Astrocyte (in vitro differentiated cells and primary cell): Measurements from ENCODE around the gene SEC11A. TPM values are rescaled to one million over a fixed set of nuclear protein-coding genes. Genes with fewer than 3 reads are reported as not detected.

Source experiments
- DNase-seq: peaks from one replicate; pipeline ENCODE4 v3.0.0-alpha.2; 2010; ENCODE audit warnings: low read depth
- FAIRE-seq: peaks from 2 replicates; lab custom pipeline; 2011; peaks lifted over from hg19 to GRCh38; lab: Jason Lieb, UNC
- H2AFZ ChIP-seq: 2 replicates; pipeline ENCODE4 v1.6.0; 2012; ENCODE audit warnings: low read depth, low read length, inconsistent platforms
- H3K27ac ChIP-seq: 2 replicates; pipeline ENCODE4 v1.5.1; 2011; ENCODE audit warnings: low read depth, low read length, inconsistent platforms
- H3K27me3 ChIP-seq: 2 replicates; pipeline ENCODE4 v1.6.0; 2011; ENCODE audit warnings: low read length, inconsistent platforms; ENCODE audit not compliant: insufficient read depth
- H3K36me3 ChIP-seq: 2 replicates; pipeline ENCODE4 v1.5.1; 2011; ENCODE audit warnings: low read length, inconsistent platforms; ENCODE audit not compliant: insufficient read depth
- H3K4me1 ChIP-seq: 2 replicates; pipeline ENCODE4 v1.5.1; 2011; ENCODE audit warnings: low read length, inconsistent platforms; ENCODE audit not compliant: insufficient read depth
- H3K4me2 ChIP-seq: 2 replicates; pipeline ENCODE4 v1.6.0; 2012; ENCODE audit warnings: low read length, inconsistent platforms
- H3K4me3 ChIP-seq: 2 replicates; pipeline ENCODE4 v1.5.1; 2011; ENCODE audit warnings: low read depth, mild to moderate bottlenecking, low read length, inconsistent platforms; ENCODE audit not compliant: insufficient read depth
- H3K79me2 ChIP-seq: 2 replicates; pipeline ENCODE4 v1.6.0; 2012; ENCODE audit warnings: mild to moderate bottlenecking, low read length, inconsistent platforms; ENCODE audit not compliant: insufficient read depth
- H3K9ac ChIP-seq: 2 replicates; pipeline ENCODE4 v1.6.0; 2012; ENCODE audit warnings: mild to moderate bottlenecking, low read length, inconsistent platforms
- H3K9me3 ChIP-seq: 2 replicates; pipeline ENCODE4 v1.5.1; 2012; ENCODE audit warnings: low read depth, mild to moderate bottlenecking, low read length, inconsistent platforms; ENCODE audit not compliant: insufficient read depth
- H4K20me1 ChIP-seq: 2 replicates; pipeline ENCODE4 v1.6.0; 2012; ENCODE audit warnings: low read length, inconsistent platforms; ENCODE audit not compliant: insufficient read depth
- H3K27ac Mint-ChIP-seq: one replicate; pipeline ENCODE4 v1.8.0; 2021; ENCODE audit warnings: mild to moderate bottlenecking, mixed read lengths; ENCODE audit not compliant: unreplicated experiment
- H3K27me3 Mint-ChIP-seq: one replicate; pipeline ENCODE4 v1.8.0; 2021; ENCODE audit warnings: low read depth, mixed read lengths; ENCODE audit not compliant: unreplicated experiment
- H3K36me3 Mint-ChIP-seq: one replicate; pipeline ENCODE4 v1.8.0; 2021; ENCODE audit warnings: low read depth, mixed read lengths; ENCODE audit not compliant: unreplicated experiment
- H3K4me1 Mint-ChIP-seq: one replicate; pipeline ENCODE4 v1.8.0; 2021; ENCODE audit warnings: low read depth, mixed read lengths; ENCODE audit not compliant: unreplicated experiment
- H3K4me3 Mint-ChIP-seq: one replicate; pipeline ENCODE4 v1.8.0; 2021; ENCODE audit warnings: mild to moderate bottlenecking, moderate library complexity, mixed read lengths; ENCODE audit not compliant: unreplicated experiment
- H3K9me3 Mint-ChIP-seq: one replicate; pipeline ENCODE4 v1.8.0; 2021; ENCODE audit warnings: mild to moderate bottlenecking, mixed read lengths; ENCODE audit not compliant: unreplicated experiment
- EZH2 ChIP-seq: IDR thresholded peaks from 2 replicates; pipeline ENCODE4 v1.6.1; 2012; ENCODE audit warnings: mild to moderate bottlenecking, low read length, inconsistent platforms; ENCODE audit not compliant: insufficient read depth
- total RNA-seq: library from RNA; stranded (reverse); gene quantifications from 2 replicates; pipeline ENCODE4 v1.2.1, GENCODE V29; 2021
- TF ChIP-seq, protein P1 (sequence below): IDR thresholded peaks from 2 replicates; pipeline ENCODE4 v1.5.1; 2011; ENCODE audit warnings: low read depth, mild to moderate bottlenecking, inconsistent platforms, low read length, moderate library complexity; ENCODE audit not compliant: insufficient read depth

SEC11A gene
- total RNA-seq, 1 donor from 2014 or later, result 198 TPM

DNA sequence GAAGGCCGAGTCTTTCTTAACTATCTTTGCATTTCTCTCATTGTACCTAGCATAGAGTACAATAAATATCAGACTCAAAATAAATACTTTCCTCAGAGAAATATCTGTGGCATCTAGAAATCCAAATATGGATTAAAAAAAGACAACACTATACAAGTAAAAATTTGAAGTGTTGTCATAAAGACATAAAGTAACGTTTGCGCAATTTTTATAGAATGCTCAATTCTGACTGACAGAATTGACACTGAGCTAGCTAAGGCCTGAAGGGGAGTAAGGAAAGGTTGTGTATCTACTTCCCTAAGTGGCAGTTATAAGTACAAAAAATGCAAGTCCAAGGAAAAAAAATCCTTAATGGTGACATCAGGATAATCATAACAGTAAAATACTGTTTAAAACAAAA is 1.1 kb downstream of the SEC11A start:
- Mint-ChIP-seq H3K9me3 (peaks cover 2% of the 10 kb centered on the region), H3K27me3 (no peaks in the 10 kb centered on the region), H3K27ac (peak overlapping the region; percentile 95), H3K4me1 (peaks cover 15% of the 10 kb centered on the region), H3K36me3 (no peaks in the 10 kb centered on the region), H3K4me3 (peak overlapping the region; percentile 99)
- TF ChIP-seq, protein P1, sequence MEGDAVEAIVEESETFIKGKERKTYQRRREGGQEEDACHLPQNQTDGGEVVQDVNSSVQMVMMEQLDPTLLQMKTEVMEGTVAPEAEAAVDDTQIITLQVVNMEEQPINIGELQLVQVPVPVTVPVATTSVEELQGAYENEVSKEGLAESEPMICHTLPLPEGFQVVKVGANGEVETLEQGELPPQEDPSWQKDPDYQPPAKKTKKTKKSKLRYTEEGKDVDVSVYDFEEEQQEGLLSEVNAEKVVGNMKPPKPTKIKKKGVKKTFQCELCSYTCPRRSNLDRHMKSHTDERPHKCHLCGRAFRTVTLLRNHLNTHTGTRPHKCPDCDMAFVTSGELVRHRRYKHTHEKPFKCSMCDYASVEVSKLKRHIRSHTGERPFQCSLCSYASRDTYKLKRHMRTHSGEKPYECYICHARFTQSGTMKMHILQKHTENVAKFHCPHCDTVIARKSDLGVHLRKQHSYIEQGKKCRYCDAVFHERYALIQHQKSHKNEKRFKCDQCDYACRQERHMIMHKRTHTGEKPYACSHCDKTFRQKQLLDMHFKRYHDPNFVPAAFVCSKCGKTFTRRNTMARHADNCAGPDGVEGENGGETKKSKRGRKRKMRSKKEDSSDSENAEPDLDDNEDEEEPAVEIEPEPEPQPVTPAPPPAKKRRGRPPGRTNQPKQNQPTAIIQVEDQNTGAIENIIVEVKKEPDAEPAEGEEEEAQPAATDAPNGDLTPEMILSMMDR, result no peak
- no peak for TF ChIP-seq EZH2
- no peaks in the 10 kb centered on the region for H3K9me3 ChIP-seq
- H3K4me2 ChIP-seq, result peak overlapping the region; percentile 83
- H3K4me1 ChIP-seq, result peaks cover 12% of the 10 kb centered on the region
- FAIRE-seq (no peak), DNase-seq (no peak)
- H3K27ac ChIP-seq, result peak overlapping the region; percentile 85
- H3K79me2 ChIP-seq, result peaks cover 65% of the 10 kb centered on the region
- H4K20me1 ChIP-seq, result peaks cover 39% of the 10 kb centered on the region
- peak overlapping the region; percentile 96 for H3K4me3 ChIP-seq
- no peaks in the 10 kb centered on the region for H3K36me3 ChIP-seq
- no peaks in the 10 kb centered on the region for H3K27me3 ChIP-seq
- peak overlapping the region; percentile 91 for H3K9ac ChIP-seq
- no peak overlapping the region for H2AFZ ChIP-seq

DNA sequence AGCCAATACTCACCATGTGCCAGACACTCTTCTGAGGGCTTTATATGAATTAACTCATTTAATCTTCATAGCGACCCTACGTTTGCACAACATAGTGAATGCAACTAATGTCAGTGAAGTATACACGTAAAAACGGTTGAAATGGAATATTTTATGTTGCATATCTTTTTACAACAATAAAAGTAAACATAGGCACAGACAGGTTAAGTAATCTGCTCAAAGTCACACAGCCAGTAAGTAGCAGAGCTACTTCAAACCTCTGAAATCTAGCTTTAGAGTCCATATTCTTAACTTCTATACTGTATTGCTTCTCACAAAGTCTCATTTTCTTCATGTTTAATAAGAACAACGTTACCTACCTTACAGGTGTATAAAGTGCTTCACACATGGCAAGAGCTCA is 1.6 kb downstream of the SEC11A start:
- Histone ChIP-seq H4K20me1 (peaks cover 40% of the 10 kb centered on the region), H3K4me3 (peak overlapping the region; percentile 96), H2AFZ (no peak overlapping the region), H3K4me2 (peak overlapping the region; percentile 83), H3K27ac (no peak overlapping the region), H3K9me3 (no peaks in the 10 kb centered on the region), H3K4me1 (peaks cover 12% of the 10 kb centered on the region), H3K27me3 (no peaks in the 10 kb centered on the region), H3K36me3 (no peaks in the 10 kb centered on the region), H3K79me2 (peaks cover 69% of the 10 kb centered on the region), H3K9ac (peak overlapping the region; percentile 91)
- Mint-ChIP-seq H3K9me3 (peaks cover 2% of the 10 kb centered on the region), H3K4me3 (peak overlapping the region; percentile 99), H3K27ac (no peak overlapping the region), H3K4me1 (peaks cover 15% of the 10 kb centered on the region), H3K27me3 (no peaks in the 10 kb centered on the region), H3K36me3 (no peaks in the 10 kb centered on the region)
- FAIRE-seq (no peak), DNase-seq (no peak)
- TF ChIP-seq, protein P1, result no peak
- TF ChIP-seq EZH2, result no peak

DNA sequence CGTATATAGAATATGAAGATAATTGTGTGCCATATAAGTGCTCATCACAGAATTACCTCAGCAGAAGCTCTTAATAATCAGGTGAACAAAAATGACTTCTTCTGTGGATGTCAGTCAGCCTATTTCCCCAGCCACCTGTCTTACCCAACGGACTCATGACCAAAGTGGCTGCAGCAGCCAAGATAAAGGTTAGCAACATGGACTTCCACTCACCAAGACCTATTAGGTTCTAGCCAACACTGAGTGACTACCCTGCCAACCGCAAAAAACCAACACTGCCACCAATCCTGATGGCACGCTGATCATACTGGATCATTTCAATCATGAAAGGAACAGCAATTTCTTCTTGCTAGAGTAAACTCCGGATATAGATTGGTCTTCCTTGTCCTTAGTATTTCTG is 12.1 kb downstream of the SEC11A start:
- peaks cover 27% of the 10 kb centered on the region for H3K4me1 Mint-ChIP-seq
- H4K20me1 ChIP-seq, result peaks cover 83% of the 10 kb centered on the region
- H3K4me2 ChIP-seq, result no peak overlapping the region
- no peaks in the 10 kb centered on the region for H3K27me3 Mint-ChIP-seq
- H3K27ac Mint-ChIP-seq, result no peak overlapping the region
- H3K4me1 ChIP-seq, result peaks cover 4% of the 10 kb centered on the region
- no peak for TF ChIP-seq EZH2
- TF ChIP-seq, protein P1, result no peak
- peaks cover 96% of the 10 kb centered on the region for H3K79me2 ChIP-seq
- H3K36me3 ChIP-seq, result no peaks in the 10 kb centered on the region
- no peak overlapping the region for H3K4me3 Mint-ChIP-seq
- H3K36me3 Mint-ChIP-seq, result peaks cover 1% of the 10 kb centered on the region
- FAIRE-seq (no peak), DNase-seq (no peak)
- H3K4me3 ChIP-seq, result no peak overlapping the region
- no peak overlapping the region for H3K9ac ChIP-seq
- no peaks in the 10 kb centered on the region for H3K9me3 Mint-ChIP-seq
- no peak overlapping the region for H2AFZ ChIP-seq
- H3K27me3 ChIP-seq, result no peaks in the 10 kb centered on the region
- H3K27ac ChIP-seq, result no peak overlapping the region
- no peaks in the 10 kb centered on the region for H3K9me3 ChIP-seq
